Measurements from ENCODE around the gene SPAG16.

The SPAG16 gene

DNA sequence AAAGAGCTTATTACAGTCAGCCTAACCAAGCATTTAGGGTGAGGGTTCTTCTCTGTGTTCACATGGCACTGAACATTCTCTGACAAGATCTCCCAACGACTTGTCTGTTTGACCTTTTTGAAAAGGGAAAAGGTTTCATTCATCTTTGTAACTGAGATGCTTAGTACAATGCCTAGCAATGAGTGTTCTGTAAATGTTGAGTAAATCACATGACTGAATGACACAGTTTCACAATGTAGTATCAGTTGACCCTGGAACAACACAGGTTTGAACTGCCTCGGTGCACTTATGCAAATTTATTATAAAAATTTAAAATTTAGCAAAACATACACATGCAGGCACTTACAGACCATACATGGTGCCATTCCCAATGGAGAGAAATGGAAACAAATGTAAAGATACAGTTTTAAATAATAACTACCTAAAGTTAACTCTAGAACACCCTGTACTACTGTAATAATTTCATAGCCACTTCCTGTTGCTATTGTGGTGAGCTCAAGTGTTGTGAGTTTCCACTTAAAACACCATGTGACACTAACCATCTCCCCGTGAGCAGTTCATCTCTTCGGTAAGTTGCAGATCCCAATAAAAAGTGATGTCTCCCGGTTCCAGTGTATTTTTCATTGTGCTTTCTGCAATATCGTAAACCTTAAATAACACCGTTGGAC lies 1092.5 kb downstream of the SPAG16 start:
- no peak for DNase-seq (ENCODE audit: low read depth, low spot score)

- DNase-seq (ENCODE audit: low read depth, low spot score), result no peak
Measured at GRCh38 chr2:214377286-214377624, 1093.0 kb downstream of the SPAG16 start.

- no peak for DNase-seq (ENCODE audit: low read depth, low spot score)
Measured at GRCh38 chr2:214378455-214379103, 1094.3 kb downstream of the SPAG16 start.

- DNase-seq (ENCODE audit: low read depth, low spot score), result no peak
Measured at GRCh38 chr2:214379227-214379626, 1095.0 kb downstream of the SPAG16 start.

DNA sequence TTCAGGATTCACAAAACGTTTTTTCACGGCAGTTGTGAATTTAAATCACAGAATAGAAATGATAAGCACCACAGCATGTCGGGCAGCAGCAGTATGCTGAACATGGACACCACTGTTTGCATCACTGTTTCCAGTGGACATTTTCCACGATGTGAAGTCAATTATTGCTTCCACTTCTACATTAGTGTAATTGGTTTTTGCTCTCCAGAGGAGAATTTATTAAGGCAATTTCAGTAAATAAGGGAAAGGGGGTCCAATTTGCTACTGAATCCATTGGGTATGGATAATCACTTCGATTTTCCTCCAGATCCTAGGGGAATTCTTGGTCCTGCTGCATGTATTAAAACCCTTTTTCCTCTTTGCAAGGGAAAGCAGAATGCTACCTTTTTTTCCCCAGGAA lies 1096.4 kb downstream of the SPAG16 start:
- no peak for DNase-seq (ENCODE audit: low read depth, low spot score)

DNA sequence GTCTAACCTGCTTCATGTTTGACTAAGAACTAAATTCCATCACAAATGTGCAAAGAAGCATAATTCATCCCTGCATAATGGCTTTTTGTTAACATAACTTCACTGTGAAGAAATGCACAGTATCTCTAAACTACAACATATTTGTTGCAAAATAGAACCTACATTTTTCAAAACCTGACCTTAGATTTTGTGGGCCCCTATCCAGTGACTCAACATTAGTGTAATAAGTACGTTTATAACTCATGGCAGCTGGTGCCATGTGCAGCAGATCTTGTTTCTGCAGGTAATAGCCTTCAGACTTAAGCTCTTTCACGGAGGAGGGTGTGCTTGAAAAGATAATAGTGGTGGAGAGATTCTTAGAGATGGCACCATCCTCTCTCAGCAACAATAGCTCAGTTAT lies 1098.0 kb downstream of the SPAG16 start:
- DNase-seq (ENCODE audit: low read depth, low spot score), result no peak

- DNase-seq (ENCODE audit: low read depth, low spot score), result no peak
Measured at GRCh38 chr2:214386720-214387119, 1102.5 kb downstream of the SPAG16 start.

GRCh38 chr2:214389334-214389733 lies 1105.1 kb downstream of the SPAG16 start:
- DNase-seq (ENCODE audit: low read depth, low spot score), result no peak

DNA sequence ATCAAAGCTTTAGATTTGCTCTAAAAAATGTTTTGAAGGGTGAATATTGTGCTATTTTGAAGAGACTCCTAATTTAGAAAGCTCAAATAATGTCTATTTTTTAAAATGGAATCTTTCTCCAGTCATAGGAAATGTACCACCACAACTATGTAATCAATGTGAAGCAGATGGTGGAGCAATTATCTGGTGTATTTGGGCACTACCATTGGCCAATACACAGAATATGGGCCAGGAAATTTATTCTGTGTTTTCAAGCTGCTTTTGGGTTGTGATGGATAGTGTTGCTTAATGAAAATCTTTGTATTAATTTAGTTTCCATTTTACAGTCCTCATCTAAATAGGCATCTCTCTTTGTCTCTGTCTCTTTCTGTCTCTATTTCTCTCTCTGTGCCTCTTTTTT lies 1109.5 kb downstream of the SPAG16 start:
- DNase-seq (ENCODE audit: low read depth, low spot score), result no peak

- DNase-seq (ENCODE audit: low read depth, low spot score), result no peak
Measured at GRCh38 chr2:214395040-214395439, 1110.8 kb downstream of the SPAG16 start.

GRCh38 chr2:214401580-214401979 lies 1117.3 kb downstream of the SPAG16 start:
- no peak for DNase-seq (ENCODE audit: low read depth, low spot score)

DNA sequence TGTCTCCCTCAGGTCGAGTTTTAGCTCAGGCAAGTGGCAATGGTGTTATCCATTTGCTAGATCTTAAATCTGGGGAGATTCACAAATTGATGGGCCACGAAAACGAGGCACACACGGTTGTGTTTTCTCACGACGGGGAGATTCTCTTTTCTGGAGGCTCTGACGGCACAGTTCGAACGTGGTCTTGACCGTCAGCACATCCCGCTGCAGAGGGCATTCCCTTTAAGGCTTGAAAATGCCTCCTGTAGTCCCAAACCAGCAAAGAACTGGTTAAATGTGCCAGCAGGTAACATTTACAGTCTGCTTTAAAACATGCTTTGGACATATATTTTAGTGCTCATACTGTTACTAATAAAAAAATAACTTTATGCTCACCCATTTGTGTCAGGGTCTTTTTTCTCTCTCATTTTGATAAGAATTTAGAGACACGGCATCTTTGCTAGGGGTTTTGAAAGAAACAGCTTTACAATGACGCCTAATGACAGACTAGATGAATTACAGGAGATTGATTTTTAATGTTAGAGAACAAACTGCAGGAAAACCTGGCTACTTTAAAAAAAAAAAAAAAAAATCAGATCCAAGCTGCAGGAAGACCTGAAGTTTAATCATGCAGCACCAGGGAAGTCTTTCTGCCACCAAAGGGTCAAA lies 1126.0 kb downstream of the SPAG16 start:
- no peak for DNase-seq (ENCODE audit: low read depth, low spot score)

GRCh38 chr2:214410918-214411554 lies 1126.8 kb downstream of the SPAG16 start, which contains the start of gene VWC2L:
TSS of gene VWC2L (plus strand) at chr2:214411054. CDS start at chr2:214414194, 3,140 bp downstream.
- peak; percentile 42 for DNase-seq (ENCODE audit: low read depth, low spot score)

- no peak for DNase-seq (ENCODE audit: low read depth, low spot score)
Measured at GRCh38 chr2:214412679-214413078, 1128.4 kb downstream of the SPAG16 start.

GRCh38 chr2:214436470-214436869 lies 1152.2 kb downstream of the SPAG16 start:
- no peak for DNase-seq (ENCODE audit: low read depth, low spot score)

GRCh38 chr2:214450118-214450894 lies 1166.0 kb downstream of the SPAG16 start:
- DNase-seq (ENCODE audit: low read depth, low spot score), result no peak

- DNase-seq (ENCODE audit: low read depth, low spot score), result no peak
Measured at GRCh38 chr2:214451516-214452275, 1167.4 kb downstream of the SPAG16 start.

All from iPS DF 19.7 (cell line).